CD4-positive, alpha-beta T cell treated with Interleukin-21 for 1 hour (primary cell): ENCODE data around the gene CRYGS.
"Not testable (repeated sequence)": the region's sequence is repeated elsewhere in the genome, so short reads cannot be mapped to it uniquely, and the experiment has no call there.

Experiments
- DNase-seq: peaks from one replicate; pipeline ENCODE4 v3.0.0-alpha.2; 2020

Gene CRYGS

DNA sequence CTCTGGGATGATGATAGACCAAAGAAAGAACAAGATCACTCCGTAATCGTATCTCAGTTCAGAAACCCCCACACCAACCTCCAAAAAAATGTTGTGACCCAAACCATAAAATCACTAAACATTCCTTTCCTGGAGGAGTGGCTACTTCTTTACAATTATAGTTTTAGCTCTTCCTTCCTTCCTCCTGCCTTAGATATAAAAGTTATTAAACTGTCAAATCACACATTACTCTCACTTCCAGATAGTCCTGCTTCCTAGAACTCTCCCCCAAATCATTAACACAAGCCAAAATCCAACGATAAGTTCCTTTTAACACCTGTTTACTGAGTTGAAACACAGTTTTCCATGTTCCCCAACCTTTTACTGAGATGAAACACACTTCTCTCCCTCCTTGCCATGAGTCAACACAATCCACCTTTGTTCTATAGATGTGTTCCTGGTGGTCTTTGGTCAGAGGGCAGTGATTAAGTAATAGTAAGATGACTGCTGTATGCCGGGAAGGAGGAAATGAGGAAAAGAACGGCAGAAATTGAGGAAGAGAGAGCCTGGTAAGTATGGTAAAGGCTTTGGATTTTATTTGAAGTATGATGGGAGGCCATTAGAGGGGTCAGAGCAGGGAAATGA is 8.3 kb upstream of the CRYGS start:
- DNase-seq, result no peak

- no peak for DNase-seq
These were observed 7.2 kb upstream of the CRYGS start for GRCh38 chr3:186551387-186551786.

DNA sequence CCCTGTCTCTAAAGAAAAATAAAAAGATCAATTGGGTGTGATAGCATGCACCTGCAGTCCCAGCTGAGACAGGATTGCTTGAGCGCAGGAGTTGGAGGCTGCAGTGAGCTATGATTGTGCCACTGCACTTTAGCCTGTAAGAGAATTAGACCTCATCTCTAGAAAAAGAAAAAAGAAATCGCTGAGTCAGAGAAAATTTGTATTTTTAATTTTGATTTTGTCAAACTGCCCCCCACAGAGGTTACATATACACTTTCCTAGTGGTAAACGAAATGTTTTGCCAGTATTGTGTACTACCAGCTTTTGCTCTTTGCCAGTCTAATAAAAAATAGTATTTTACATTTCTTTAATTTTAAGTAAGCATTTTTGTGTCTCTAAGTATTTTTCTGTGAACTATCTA is 5.3 kb upstream of the CRYGS start:
- DNase-seq, result no peak

- no peak for DNase-seq
These were observed 3.3 kb downstream of the CRYGS start for GRCh38 chr3:186540835-186541226.

GRCh38 chr3:186540221-186540834 is 3.9 kb downstream of the CRYGS start:
- peak; percentile 89 for DNase-seq

GRCh38 chr3:186538779-186539178 is 5.4 kb downstream of the CRYGS start:
- DNase-seq, result no peak

GRCh38 chr3:186536883-186537844 is 7.0 kb downstream of the CRYGS start:
- DNase-seq, result no peak

- peak; percentile 66 for DNase-seq
These were observed 10.0 kb downstream of the CRYGS start for GRCh38 chr3:186534113-186534669.

- DNase-seq, result no peak
These were observed 11.5 kb downstream of the CRYGS start for GRCh38 chr3:186532598-186533072.

DNA sequence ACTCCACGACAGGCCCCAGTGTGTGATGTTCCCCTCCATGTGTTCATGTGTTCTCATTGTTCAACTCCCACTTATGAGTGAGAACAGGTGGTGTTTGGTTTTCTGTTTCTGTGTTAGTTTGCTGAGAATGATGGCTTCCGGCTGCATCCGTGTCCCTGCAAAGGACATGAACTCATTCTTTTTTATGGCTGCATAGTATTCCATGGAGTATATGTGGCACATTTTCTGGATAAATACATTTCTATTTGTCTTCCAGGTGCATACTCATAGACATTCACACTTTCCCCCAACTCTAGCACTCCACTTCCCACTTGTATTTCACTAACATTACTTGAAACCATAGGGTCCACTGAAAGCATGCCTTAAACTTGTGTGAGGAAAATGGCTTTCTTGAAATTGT is 12.5 kb downstream of the CRYGS start:
- DNase-seq, result not testable (repeated sequence)

DNA sequence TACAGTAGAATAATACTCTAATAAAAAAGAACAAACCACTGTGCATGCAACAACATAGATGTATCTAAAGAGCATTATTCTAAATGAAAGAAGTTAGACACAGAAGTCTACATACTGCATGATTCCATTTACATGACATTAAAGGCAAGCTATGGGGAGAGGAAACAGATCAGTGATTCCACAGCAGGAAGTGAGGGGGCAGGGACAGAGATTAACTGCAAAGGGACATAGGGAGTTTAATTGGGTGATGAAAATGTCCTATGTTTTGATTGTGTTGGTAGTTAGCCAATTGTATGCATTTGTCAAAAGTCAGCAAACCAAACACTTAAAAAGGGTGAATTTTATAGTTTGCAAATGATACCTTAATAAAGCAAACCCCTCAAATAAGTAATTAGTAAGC is 13.8 kb downstream of the CRYGS start:
- DNase-seq, result no peak

DNA sequence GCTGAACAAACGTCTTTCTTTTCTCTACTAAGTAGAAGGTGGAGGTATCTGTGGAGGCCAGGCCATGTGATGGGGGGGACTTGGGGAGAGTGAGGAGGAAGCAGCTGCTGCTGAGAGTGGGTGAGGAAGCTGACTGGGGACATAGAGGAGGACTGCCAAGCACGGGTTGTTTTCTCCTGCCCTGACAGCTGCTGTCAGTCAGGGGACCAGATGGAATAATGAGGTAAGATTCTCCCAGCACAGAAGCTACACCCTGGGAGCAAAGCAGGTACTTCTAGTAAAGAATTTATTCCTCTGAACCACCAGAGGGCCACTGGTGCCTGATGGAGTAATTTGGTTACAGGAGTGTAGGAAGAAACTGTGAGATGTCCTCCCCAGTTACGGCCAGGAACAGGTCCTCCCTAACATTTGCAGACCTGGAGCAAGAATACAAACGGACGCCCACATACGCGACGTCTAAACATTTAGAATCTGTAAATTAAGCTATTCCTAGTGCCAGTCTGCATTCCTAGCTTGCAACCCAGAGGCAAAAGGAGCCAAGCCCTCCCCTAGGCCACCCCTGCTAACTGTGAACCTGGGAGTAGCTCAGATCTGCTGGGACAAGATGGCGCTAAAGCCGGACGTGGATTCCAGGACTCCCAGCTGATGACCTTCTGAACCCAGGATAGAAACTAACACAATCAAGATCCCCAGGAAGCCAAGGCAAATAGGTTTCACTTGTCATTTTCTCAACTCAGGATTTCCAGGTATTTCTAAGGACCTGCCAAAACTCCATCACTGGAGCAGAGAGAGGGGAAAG is 14.8 kb downstream of the CRYGS start:
- no peak for DNase-seq

DNA sequence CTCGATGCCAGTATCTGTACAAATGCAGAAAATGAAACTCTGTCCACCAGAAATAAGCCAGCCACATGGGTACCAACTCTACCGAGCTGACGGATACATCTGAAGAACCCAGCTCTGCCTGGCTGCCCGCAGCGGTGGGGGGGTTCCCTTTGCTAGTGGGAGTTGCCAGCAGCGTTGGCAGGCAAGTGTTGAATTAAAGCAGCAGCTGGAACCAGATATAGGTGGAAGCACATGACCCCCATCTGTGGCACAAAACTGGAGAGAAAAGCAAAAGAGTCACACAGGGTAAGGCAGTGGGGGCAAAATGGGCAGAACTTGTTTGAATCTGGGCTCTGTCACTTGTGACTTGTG is 17.9 kb downstream of the CRYGS start:
- no peak for DNase-seq

GRCh38 chr3:186525369-186526255 is 18.6 kb downstream of the CRYGS start:
- no peak for DNase-seq

GRCh38 chr3:186524616-186525015 is 19.6 kb downstream of the CRYGS start:
- no peak for DNase-seq

- DNase-seq, result no peak
These were observed 20.7 kb downstream of the CRYGS start for GRCh38 chr3:186523434-186523833.

- no peak for DNase-seq
These were observed 21.2 kb downstream of the CRYGS start for GRCh38 chr3:186523022-186523421.

DNA sequence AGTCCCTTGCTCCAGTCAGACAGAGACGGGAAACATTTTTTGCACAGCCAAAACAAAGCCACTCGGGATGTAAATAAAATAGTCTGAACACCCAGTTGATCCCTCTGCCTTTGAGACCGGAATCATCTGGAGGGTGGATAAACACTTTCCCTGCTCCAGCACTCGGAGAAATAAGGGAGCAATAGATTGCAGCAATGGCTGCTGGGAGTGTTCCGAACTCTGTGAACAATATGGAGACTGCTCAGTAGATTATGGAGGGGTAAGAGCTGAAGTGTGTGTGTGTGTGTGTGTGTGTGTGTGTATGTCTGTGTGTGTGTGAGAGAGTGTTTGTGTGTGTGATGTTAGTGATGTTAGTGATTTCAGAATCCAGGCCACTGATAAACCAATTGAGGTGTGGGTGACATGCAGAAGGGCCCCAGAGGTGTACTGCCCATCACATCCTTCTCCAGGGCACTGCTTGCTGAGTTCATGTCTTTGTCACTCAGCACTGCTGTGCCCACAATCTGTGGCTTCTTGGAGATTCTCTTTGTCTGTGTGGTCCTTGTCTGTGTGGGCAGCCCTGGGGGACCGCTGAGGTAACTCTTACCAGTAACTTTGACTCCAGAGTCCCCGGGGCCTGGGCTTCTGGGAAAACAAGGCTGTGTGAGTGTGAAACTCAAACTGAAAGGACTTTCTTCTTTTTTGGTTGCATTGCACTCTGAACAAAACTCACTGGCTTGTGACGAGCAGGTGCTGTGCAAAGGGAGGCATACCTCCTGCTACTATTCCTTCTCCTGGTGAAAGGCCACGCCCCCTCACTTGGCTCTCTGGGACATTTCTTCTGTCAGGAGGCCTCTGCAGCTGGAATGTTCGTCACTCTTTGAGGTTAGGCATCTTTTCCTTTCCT is 23.0 kb downstream of the CRYGS start:
- no peak for DNase-seq

- DNase-seq, result no peak
These were observed 23.7 kb downstream of the CRYGS start for GRCh38 chr3:186520431-186520830.

- peak; percentile 81 for DNase-seq
These were observed 25.0 kb downstream of the CRYGS start for GRCh38 chr3:186519021-186519658.
